PC-9 (cell line): ENCODE measurements around the gene TRMT13.

Experiments
- CTCF ChIP-seq: fragments of 200-600 bp; sonication (generic); conservative IDR thresholded peaks from 2 replicates; pipeline ENCODE4 v1.6.1; 2017; ENCODE audit warnings: mixed run types, antibody characterized with exemption, mild to moderate bottlenecking, moderate library complexity
- EZH2 ChIP-seq: fragments of 200-600 bp; sonication (generic); IDR thresholded peaks from 2 replicates; pipeline ENCODE4 v1.8.0; 2017; ENCODE audit warnings: antibody characterized with exemption, low read depth

GRCh38 chr1:100131623-100132022 is 1.3 kb upstream of the TRMT13 start:
- no peak for TF ChIP-seq CTCF
- no peak for TF ChIP-seq EZH2
